HG02840 (cell line): ENCODE measurements around the gene HECTD4.
"Not testable (repeated sequence)": the region's sequence is repeated elsewhere in the genome, so short reads cannot be mapped to it uniquely, and the experiment has no call there.

Experiments used
- ATAC-seq: cut with Tn5 transposase; IDR thresholded peaks from one replicate; pipeline ENCODE4 v1.9.1; 2021; ENCODE audit warnings: mild to moderate bottlenecking, moderate library complexity, moderate number of reproducible peaks; ENCODE audit not compliant: unreplicated experiment, low FRiP score

Gene HECTD4

DNA sequence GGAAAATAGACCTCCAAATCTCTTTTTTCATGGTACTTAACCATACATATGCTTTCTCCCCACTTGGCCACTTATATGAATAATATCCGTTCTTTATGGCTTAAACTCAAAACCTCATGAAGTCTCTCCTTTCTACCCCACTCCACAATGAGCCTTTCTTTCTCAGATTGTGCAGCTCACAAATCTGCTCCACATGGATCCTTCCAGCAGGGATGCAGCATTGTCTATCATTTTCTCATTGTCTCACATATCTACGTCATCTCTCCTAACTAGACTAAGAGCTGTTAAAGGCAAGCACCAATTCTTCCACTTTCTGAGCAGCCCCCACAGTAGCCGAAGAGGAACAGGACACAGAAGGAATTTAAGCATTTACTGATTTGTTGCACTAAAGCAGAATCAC, 106.4 kb downstream of the HECTD4 start:
- ATAC-seq = no peak

DNA sequence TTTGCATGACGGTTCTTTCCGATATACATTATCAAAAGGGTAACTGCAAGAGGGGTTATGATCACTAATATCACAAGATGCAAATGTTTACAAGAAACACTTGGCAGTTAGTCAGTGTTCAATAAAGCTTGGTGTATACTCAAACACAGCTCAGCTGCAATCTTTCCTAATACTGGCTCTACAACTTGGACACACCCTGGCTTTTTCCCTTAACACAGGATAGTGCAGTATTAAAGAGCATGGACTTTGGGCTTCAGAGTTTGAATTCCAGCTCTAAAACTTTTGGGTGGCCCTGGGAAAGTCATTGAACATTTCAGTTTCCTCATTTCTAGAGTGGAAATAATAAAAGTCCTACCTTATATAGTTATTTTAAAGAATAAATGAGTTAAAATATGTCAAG, 107.0 kb downstream of the HECTD4 start:
- no peak for ATAC-seq

DNA sequence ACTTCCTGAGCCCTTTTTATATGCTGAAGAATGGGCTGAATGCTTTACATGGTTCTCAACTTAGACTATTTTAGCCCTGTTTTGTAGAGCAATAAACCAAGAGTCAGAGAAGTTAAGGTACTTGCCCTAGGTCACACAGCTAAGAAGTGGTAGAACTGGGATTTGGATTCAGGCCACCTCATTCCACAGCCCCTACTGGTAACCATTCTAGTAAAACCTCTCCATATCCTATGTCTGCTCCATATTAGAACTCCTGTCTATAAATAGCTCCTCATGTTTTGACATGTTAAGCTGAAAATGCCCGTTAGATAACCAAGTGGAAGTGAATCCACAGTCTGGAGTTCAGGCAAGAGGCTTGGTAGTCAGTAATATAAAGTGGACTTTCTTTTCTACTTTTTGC, 111.6 kb downstream of the HECTD4 start:
- ATAC-seq = no peak

DNA sequence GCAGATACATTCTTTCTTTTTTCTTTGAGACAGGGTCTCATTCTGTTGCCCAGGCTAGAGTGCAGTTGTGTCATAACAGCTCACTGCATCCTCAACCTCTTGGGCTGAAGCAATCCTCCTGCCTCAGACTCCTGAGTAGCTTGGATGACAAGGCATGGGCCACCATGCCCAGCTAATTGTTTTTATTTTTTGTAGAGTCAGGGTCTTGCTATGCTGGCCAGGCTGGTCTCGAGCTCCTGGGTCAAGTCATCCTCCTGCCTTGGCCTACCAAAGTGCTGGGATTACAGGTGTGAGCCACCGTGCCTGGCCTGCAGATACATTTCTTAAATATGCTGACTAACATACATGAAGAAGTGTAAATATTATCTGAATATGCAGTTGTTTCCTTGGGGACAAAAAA, 115.8 kb downstream of the HECTD4 start:
- ATAC-seq = no peak

DNA sequence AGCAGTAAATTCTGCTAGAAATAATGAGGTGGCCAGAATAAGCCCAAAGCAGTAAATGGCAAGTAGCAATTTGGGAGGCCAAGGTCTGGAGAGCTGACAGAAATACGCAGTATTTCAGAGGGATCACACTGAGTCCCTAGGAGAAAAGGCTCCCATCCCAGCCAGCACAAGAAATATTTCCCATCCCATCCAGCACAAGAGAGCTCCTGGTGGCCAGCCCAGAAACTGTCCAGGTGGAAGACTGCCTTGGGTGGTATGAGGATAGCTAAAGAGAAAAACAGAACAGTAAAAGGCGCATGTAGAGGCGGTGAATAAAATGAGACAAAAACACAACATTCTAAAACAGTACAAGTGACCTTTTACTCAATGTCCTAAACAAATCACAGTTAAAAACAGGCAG, 120.7 kb downstream of the HECTD4 start:
- no peak for ATAC-seq

DNA sequence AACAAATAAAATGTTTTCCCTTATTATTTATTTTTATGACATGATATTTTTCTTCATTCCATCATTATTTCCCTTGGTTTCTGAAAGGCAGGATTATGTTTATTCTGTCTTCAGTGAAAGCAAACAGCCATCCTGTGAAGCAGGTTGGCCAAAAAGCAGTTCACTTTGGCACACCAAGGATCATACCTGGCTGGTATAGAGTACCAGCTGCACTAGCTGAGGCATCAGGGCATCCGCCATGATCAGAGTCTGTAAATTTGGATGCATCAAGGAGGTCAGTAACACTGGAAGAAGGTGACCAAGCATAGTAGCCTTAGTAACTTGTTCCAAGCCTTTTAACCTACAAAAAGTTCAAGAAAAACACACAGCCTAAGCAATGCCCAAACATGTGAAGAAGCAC, 123.3 kb downstream of the HECTD4 start:
- ATAC-seq = no peak

DNA sequence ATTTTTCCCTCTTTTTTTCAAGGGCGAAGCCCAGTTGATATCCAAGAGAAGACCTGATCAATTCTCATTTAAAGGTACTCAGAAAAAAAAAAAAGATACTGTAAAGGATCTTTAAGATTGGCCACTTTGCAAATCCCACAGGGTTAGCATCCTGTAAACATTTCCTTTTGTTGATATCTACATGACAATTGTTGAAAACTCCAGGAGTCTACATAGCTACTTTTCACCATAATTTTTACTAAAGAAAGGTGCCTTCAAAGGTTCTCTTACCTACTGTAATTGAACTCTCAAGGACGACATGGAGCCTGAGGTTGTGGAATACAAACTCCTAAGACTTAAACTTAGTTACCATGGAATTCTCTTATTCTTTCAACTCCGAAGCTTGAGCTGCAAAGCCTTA, 125.5 kb downstream of the HECTD4 start:
- ATAC-seq = no peak

DNA sequence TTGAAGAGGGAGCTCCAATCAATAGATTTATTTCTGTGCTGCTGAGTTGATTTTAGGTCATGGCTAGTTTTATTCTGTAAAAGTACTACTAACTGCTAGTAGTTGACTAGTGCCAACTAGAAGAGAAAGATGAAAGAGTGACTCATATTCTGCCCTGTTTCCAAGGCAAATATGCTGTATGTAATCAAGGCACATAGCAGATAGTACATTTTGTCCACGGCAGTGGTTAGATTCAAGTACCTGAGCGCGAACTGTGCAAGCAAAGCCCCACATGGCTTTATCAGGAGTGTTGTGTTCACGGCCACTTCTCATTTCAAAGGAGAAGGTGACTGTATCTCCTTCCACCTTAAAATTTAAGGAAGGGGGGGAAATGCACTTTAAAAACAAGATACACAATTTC, 130.0 kb downstream of the HECTD4 start:
- ATAC-seq = no peak

DNA sequence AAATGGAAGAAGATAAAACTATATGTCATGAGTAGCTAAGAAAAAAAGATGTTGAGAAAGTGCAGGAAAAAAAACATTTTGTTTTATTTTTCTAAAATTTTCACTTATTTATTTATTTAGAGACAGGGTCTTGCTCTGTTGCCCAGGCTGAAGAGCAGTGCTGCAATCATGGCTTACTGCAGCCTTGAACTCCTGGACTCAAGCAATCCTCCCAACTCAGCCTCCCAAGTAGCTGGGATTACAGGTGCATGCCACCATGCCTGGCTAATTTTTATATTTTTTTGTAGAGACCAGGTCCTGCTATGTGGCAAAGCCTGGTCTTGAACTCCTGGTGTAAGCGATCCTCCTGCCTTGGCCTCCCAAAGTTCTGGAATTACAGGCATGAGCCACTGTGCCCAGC, 137.3 kb downstream of the HECTD4 start:
- not testable (repeated sequence) for ATAC-seq

DNA sequence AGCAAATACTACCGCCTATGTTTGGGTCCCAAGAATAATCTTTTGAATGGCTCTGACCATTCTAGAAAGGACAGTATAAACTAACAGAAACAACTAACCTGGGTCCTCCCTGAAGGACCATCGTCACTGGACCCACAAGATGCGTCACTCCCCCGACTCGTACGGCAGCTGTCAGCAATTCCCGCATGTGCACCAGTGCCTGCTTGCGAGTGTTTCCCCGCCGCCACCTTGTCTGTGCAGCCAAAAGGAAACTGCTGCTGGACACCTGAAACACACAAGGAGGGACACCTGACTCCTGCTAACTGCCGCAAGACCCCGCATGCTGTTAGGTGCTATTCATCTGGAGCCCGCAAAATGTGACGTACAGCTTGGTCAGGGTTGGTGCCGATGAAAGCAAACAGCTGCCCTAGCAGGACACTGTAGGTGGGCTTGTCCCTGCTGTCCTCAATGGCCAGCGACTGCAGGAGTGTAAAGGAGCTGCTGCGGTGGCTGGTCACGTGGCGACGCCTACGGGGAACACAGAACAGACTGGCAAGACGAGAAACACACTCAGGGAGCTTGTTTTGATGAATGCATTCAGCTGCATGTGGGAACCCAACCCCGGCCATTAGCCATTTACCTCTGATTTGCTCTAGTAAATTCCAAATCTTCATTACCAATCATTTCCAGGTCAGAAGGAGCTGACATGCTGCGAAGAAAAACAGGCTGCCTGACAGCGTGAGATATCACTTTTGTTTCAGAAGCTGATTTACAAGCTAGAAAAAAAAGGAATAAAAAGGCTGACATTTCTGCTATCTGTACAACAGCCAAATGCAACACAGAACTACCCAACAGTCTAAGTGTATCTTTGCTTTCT, 138.7 kb downstream of the HECTD4 start:
- ATAC-seq = no peak

DNA sequence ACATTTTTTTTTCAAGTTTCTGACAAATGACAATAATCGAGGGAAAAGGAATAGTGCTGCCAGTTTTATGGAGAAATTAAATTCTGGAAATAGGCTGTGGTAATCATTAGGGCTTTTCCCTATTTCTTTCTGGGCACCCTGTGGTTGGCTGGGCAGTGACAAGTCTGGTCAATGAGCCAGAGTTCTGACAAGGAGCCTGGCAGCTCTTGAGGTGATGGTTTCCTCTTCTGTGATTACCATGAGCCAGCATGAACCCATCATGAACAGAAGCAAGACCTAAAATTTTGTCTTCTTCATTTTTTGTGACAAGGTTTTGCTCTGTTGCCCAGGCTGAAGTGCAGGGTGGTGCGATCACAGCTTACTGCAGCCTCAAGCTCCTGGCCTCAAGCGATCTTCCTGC, 141.1 kb downstream of the HECTD4 start:
- ATAC-seq = no peak

DNA sequence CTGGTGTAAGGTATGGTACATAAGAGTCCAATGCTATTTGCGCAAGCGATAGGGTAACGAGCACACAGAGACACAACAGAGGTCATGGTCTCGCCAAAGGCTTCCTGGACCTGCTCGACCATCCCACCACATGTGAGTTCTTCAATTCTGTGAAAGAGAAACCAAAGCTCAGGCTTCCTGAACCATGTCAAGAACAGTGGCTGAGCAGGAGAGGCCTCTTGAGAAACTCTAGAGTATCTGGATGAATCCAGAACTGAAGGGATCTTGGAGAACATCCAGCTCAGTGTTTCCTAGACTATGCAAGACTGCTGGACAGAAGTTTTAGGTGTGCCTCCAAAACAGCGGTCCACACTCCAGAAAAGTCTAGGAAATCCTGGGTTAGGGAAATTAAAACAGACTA, 142.3 kb downstream of the HECTD4 start:
- ATAC-seq = no peak

DNA sequence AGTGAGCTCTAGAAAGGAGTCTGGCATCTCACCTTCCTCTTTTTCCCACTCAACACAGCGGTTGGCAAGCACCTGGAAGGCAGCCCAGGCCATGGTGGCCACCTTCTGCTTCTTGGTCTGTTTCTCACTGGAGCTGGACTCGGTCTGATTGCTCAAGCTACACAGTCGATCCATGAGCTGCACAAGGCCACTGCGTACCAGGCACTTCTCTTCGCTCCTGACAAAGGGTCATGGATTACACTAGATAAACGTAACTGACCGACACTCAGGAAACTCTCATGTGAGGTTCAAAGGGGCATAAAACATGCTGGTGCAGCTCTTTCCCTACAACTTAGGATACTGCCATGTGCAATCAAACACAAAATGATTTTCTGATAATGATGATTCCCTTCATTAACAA, 143.2 kb downstream of the HECTD4 start:
- no peak for ATAC-seq

DNA sequence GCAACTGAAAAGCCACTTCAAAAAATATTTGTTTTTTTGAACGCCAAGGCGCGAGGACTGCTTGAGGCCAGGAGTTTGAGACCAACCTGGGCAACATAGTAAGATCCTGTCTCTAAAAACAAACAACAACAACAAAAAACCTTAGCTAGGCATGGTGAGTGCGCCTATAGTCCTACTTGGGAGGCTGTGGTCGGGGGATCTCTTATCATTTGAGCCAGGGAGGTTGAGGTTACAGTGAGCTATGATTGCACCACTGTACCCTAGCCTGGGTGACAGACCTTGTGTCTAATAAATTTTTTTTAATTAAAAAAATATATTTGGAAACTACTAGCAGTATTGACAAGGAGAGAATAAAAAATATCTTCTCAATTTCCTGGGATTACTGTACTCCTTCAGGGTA, 143.8 kb downstream of the HECTD4 start:
- no peak for ATAC-seq

DNA sequence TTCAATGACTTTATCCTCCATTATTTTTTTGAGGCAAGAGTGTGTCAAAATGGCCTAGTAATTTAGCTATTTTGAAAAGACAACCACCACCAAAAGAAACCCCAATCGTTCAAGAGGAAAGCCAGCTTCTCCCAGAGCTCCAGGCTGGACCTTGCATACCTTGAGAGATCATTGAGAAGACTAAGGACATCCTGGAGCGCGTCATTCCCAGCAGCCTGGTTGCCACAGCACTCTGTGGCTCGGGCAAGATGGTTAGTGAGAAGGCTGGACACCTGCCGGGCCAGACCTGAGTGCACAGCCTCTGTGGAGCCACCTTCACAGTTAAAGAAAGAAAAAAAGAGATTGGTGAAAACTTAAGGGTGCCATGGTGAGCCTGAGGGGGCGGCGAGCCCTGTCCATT, 145.4 kb downstream of the HECTD4 start:
- ATAC-seq = no peak

DNA sequence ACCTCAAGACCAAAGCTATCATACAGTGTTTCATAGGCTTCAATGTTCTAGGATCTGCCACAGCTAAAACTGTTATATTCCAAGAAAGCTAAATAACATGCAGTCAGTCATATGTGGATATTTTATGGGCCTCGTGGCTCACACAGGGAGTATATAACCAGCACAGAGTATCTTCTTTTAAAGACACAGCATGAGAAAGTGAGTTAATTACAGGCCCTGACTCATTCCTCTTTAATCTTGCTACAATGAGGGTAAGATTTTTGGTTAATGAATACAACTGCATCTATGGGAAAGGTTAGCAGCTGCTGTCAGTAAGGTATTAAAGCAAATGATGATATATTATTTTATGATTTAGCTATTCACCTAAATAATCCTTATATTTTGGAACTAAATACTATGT, 145.8 kb downstream of the HECTD4 start:
- no peak for ATAC-seq

DNA sequence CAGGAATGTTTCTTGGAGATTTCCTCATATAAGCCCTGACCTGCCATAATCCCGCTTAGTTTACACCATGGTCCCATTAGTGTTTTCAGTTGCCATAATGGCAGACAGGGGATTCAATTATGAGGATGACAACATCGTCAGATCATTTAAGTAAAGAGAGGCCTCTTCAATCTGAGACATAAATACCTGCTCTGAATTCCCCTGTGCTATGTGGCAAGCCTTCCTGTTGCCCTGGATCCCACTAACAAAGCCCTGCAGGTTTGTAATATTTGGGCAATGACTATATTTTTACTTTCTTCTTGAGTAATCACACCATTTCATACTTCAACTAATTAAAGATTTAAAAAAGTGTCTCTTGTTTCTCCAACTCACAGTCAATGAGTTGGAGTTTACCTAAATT, 147.9 kb downstream of the HECTD4 start:
- no peak for ATAC-seq

DNA sequence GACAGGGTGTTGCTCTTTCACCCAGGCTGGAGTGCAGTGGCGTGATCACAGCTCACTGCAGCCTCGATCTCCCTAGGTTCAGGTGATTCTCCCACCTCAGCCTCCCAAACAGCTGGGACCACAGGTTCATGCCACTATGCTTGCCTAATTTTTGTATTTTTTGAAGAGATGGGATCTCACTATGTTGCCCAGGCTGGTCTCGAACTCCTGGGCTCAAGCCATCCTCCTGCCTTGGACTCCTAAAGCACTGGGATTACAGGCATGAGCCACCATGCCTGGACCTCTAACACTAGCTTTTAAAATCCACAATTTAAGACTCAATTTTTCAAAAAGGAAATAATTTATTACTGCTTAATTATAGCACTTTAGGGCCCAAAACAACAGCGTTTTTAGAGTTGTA, 149.0 kb downstream of the HECTD4 start:
- no peak for ATAC-seq

DNA sequence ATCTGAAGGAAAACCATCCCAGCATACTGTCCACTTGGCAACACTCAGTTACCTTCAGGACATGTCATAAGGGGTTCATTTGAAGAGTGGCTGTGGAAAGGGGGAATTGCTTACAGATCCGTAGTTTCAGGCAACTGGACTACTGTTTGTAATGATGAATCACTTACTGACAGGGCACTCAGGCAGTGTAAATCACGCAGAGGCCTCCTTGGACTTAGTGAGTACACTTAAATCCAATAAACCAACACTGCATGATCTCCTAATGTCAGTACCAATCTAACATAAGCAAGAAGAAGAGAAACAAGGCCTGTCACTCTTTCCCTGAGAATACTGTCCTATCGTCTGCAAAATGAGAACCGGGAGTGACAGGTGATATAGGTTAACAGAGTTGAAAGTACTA, 152.1 kb downstream of the HECTD4 start:
- ATAC-seq = no peak

DNA sequence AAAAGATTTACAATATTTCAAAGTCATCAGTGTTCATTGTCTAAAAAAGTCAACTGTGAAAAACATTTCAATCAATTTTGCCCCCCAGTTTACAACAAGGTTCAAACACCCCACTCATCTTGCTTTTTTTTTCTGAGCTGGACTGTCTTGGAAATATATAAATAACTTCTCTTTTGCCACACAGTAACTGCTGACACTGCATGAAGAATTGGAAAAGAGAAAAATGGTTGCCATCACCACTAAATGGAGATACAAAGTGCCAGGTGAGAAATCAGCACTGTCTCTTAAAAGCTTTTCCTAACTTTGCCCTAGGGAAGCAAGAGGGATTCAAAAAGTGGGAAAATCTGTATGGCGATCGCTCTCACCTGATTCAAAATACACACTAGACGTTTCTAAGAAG, 155.5 kb downstream of the HECTD4 start:
- no peak for ATAC-seq

DNA sequence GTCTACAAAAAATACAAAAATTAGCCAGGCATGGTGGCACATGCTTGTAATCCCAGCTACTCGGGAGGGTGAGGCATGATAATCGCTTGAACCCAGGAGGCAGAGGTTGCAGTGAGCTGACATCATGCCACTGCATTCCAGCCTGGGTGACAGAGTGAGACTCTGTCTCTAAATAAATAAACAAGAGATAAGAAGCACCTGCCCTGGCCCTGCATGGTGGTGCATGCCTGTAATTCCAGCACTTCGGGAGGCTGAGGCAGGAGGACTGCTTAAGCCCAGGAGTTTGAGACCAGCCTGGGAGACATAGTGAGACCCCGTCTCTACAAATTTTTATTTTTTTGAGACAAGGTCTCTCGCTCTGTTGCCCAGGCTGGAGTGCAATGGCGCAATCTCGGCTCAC, 161.6 kb downstream of the HECTD4 start:
- ATAC-seq = not testable (repeated sequence)

DNA sequence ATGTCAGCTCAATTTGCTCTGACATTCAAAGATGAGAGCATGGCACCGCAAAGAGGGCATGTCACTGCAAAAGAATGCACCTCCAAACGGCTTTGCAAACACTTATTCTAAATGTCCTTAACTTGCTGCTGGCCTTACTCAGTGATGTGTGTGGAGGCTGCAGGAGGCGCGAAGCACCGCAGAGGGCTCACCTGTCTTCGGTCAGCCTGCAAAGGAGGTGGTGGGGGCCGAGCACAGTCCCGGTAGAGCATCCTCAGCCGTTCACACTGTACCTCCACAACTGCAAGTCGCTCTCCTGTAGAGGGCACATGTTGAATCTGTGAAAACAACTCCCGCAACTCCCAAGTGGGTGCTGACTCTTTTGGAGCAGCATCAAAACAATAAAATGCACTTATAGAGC, 163.0 kb downstream of the HECTD4 start:
- ATAC-seq = no peak

DNA sequence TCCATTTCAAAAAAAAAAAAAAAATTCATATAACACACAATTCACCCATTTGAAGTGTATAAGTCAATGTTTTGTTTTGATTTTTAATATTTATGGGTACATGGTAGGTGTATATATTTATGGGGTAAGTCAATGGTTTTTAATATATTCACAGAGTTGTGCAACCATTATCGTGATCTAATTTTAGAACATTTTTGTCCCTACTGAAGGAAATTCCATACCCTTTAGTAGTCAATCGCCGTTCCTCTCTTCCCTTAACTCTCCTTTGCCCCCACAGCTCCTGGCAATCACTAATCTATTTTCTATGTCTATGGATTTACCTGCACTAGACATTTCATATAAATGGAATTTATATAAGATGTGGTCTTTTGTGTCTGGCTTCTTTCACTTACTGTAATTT, 164.1 kb downstream of the HECTD4 start:
- no peak for ATAC-seq
